A673 (cell line): Measurements from ENCODE around the gene PRKCA. TPM values are rescaled to one million over a fixed set of nuclear protein-coding genes. Genes with fewer than 3 reads are reported as not detected.

ENCODE experiments used
- BruUV-seq: library from RNA; stranded (reverse); fragments of 400-500 nt; replicated peaks from 2 replicates; lab custom pipeline; 2021; lab: Mats Ljungman, UMichigan
- CTCF ChIA-PET: fragments of 300-600 bp; sonication (Branson Sonifier 250); formaldehyde crosslinking; loops from one replicate; lab custom pipeline; 2022; ENCODE audit warnings: antibody characterized with exemption; lab: Charles Lee
- POLR2A ChIA-PET: fragments of 300-600 bp; sonication (Branson Sonifier 250); formaldehyde crosslinking; loops from one replicate; lab custom pipeline; 2022; ENCODE audit warnings: antibody characterized with exemption; ENCODE audit not compliant: low non-redundant PET; lab: Charles Lee
- DNase-seq: peaks from one replicate; pipeline ENCODE4 v3.0.0-alpha.2; 2015; ENCODE audit warnings: low spot score
- H3K27ac ChIP-seq: fragments of 200-600 bp; sonication (generic); 2 replicates; pipeline ENCODE4 v1.5.1; 2016; ENCODE audit warnings: mixed run types, low read depth, mild to moderate bottlenecking, mixed read lengths, antibody characterized with exemption, low read length; ENCODE audit not compliant: poor library complexity, severe bottlenecking
- H3K27me3 ChIP-seq: fragments of 200-600 bp; sonication (generic); replicated peaks from 2 replicates; pipeline ENCODE4 v1.6.1; 2017; ENCODE audit warnings: mixed run types, low read depth, mild to moderate bottlenecking, mixed read lengths, antibody characterized with exemption, low read length; ENCODE audit not compliant: insufficient read depth, poor library complexity
- H3K36me3 ChIP-seq: fragments of 200-600 bp; sonication (generic); 2 replicates; pipeline ENCODE4 v1.6.1; 2016; ENCODE audit warnings: mixed run types, mild to moderate bottlenecking, mixed read lengths, antibody characterized with exemption, low read length; ENCODE audit not compliant: insufficient read depth, poor library complexity, severe bottlenecking
- H3K4me1 ChIP-seq: fragments of 200-600 bp; sonication (generic); 2 replicates; pipeline ENCODE4 v1.6.1; 2017; ENCODE audit warnings: mixed run types, mild to moderate bottlenecking, mixed read lengths, antibody characterized with exemption, low read length; ENCODE audit not compliant: insufficient read depth, poor library complexity, severe bottlenecking
- H3K4me3 ChIP-seq: fragments of 200-600 bp; sonication (generic); 2 replicates; pipeline ENCODE4 v1.5.1; 2016; ENCODE audit warnings: low read depth, mixed run types, mild to moderate bottlenecking, mixed read lengths, low read length; ENCODE audit not compliant: poor library complexity, severe bottlenecking
- H3K9me3 ChIP-seq: fragments of 200-600 bp; sonication (generic); 2 replicates; pipeline ENCODE4 v1.6.1; 2016; ENCODE audit warnings: mixed run types, low read depth, mild to moderate bottlenecking, mixed read lengths, antibody characterized with exemption, low read length; ENCODE audit not compliant: poor library complexity, severe bottlenecking
- EZH2 ChIP-seq: fragments of 200-600 bp; sonication (generic); IDR thresholded peaks from 2 replicates; pipeline ENCODE4 v1.6.1; 2017; ENCODE audit warnings: borderline replicate concordance, low read depth, mild to moderate bottlenecking, mixed read lengths, antibody characterized with exemption, low read length; ENCODE audit not compliant: poor library complexity, severe bottlenecking
- intact Hi-C: fragments of 100-400 bp; cut with micrococcal nuclease; formaldehyde crosslinking; loops from one replicate; pipeline ENCODE4 v1.10.0; 2022; ENCODE audit not compliant: unreplicated experiment
- total RNA-seq: library from RNA; stranded (reverse); gene quantifications from 2 replicates; pipeline ENCODE4 v1.2.3, GENCODE V29; 2021
- TF ChIP-seq, protein P1 (sequence below): fragments of 300-800, 200-600 bp; sonication (generic); conservative IDR thresholded peaks from 2 replicates; pipeline ENCODE4 v1.5.1; 2017; ENCODE audit warnings: low read depth, mild to moderate bottlenecking, antibody characterized with exemption, low read length, moderate library complexity, mixed read lengths

PRKCA gene
- total RNA-seq, 1 experiment from 2014 or later, result 16.3 TPM

DNA sequence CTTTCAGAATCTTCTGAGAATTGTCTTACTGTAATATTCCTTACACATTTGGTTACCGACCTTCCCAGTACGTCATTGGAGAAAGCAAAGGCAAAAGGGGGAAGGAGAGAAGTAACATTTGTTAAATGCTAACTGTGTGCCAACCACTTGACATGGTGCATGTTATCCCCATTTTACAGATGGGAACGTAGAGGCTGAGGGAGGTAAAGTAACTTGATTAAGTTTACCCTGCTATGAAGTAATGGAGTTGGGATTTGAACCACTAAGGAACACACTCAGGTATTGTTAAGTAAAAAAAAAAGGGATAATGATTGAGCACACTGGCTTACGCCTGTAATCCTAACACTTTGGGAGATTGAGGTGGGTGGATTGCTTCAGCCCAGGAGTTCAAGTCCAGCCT is 156.4 kb downstream of the PRKCA start:
- Histone ChIP-seq H3K27ac (no peak overlapping the region), H3K4me3 (no peak overlapping the region), H3K27me3 (no peaks in the 10 kb centered on the region), H3K36me3 (no peaks in the 10 kb centered on the region), H3K9me3 (no peaks in the 10 kb centered on the region), H3K4me1 (no peaks in the 10 kb centered on the region)
- POLR2A ChIA-PET, result no interaction called here
- DNase-seq, result no peak
- BruUV-seq, result no TSS peak
- intact Hi-C loops, result no loop called here
- TF ChIP-seq, protein P1, sequence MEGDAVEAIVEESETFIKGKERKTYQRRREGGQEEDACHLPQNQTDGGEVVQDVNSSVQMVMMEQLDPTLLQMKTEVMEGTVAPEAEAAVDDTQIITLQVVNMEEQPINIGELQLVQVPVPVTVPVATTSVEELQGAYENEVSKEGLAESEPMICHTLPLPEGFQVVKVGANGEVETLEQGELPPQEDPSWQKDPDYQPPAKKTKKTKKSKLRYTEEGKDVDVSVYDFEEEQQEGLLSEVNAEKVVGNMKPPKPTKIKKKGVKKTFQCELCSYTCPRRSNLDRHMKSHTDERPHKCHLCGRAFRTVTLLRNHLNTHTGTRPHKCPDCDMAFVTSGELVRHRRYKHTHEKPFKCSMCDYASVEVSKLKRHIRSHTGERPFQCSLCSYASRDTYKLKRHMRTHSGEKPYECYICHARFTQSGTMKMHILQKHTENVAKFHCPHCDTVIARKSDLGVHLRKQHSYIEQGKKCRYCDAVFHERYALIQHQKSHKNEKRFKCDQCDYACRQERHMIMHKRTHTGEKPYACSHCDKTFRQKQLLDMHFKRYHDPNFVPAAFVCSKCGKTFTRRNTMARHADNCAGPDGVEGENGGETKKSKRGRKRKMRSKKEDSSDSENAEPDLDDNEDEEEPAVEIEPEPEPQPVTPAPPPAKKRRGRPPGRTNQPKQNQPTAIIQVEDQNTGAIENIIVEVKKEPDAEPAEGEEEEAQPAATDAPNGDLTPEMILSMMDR, result no peak
- no peak for TF ChIP-seq EZH2
- CTCF ChIA-PET, result no interaction called here

DNA sequence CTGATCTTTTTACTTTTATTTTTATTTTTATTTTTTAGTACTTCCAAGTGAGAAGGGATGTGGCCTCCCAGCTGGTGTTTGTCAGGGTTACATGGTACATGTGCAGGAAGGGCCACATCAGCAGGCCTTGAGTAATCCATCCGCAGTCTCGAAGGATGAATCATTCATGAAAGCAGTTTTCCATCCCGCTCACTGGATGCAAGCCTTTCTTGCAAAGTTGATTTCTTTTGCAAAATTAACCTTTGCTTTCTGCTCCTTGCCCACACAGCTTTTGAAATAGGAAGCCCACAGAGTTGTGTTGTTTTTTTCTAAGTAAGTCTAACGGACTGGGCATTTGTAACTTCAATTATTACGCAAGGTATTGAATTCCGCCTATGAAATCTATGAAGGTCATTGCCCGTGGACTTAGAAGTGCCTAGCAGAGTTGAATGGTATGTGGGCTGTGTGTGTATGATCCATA is 157.4 kb downstream of the PRKCA start:
- Histone ChIP-seq H3K36me3 (no peaks in the 10 kb centered on the region), H3K9me3 (no peaks in the 10 kb centered on the region), H3K4me1 (no peaks in the 10 kb centered on the region), H3K27ac (no peak overlapping the region), H3K27me3 (no peaks in the 10 kb centered on the region), H3K4me3 (no peak overlapping the region)
- ChIA-PET CTCF (no interaction called here), POLR2A (no interaction called here)
- intact Hi-C loops, result no loop called here
- DNase-seq, result peak; percentile 56
- TF ChIP-seq, protein P1, result no peak
- TF ChIP-seq EZH2, result no peak
- BruUV-seq, result no TSS peak

GRCh38 chr17:66460558-66460957 is 158.1 kb downstream of the PRKCA start:
- H3K36me3 ChIP-seq, result no peaks in the 10 kb centered on the region
- no peak for TF ChIP-seq EZH2
- TF ChIP-seq, protein P1, result no peak
- H3K27me3 ChIP-seq, result no peaks in the 10 kb centered on the region
- ChIA-PET POLR2A (no interaction called here), CTCF (no interaction called here)
- no peak for DNase-seq
- peaks cover 4% of the 10 kb centered on the region for H3K4me1 ChIP-seq
- intact Hi-C loops, result no loop called here
- H3K4me3 ChIP-seq, result no peak overlapping the region
- no peak overlapping the region for H3K27ac ChIP-seq
- H3K9me3 ChIP-seq, result no peaks in the 10 kb centered on the region
- no TSS peak for BruUV-seq
